K562 (cell line): ENCODE results near the gene EGR2. TPM values are rescaled to one million over a fixed set of nuclear protein-coding genes. Genes with fewer than 3 reads are reported as not detected.

Experiments
- CTCF ChIP-seq, 3 experiments: IDR thresholded peaks in 2 of 3; conservative IDR thresholded peaks in 1 of 3; 2 replicates each; pipeline ENCODE4 v1.5.1; 2011 to 2012; ENCODE audit warnings: low read length in 3 of 3, mild to moderate bottlenecking in 3 of 3, control low read depth in 2 of 3, improper control_type of control experiment in 1 of 3, inconsistent platforms in 1 of 3, low read depth in 1 of 3, mixed read lengths in 1 of 3, moderate library complexity in 1 of 3; ENCODE audit not compliant: insufficient read depth in 2 of 3
- CXXC5 ChIP-seq: fragments of 250-450 bp; sonication (Bioruptor Pico); IDR thresholded peaks from 2 replicates; pipeline ENCODE4 v1.8.0; 2022; ENCODE audit warnings: inconsistent platforms, mild to moderate bottlenecking, moderate library complexity
- DEAF1 ChIP-seq: fragments of 450-650 bp; formaldehyde crosslinking; IDR thresholded peaks from 2 replicates; pipeline ENCODE4 v1.4.0; 2020; ENCODE audit warnings: mild to moderate bottlenecking, moderate library complexity
- HDAC6 ChIP-seq: IDR thresholded peaks from 2 replicates; pipeline ENCODE4 v1.6.1; 2012; ENCODE audit warnings: low read depth, mild to moderate bottlenecking, control low read depth, inconsistent platforms, low read length, moderate library complexity
- MAZ ChIP-seq, 2 experiments: fragments of 450-650 bp in 1 of 2; sonication (generic) in 1 of 2; formaldehyde crosslinking; IDR thresholded peaks in 1 of 2; conservative IDR thresholded peaks in 1 of 2; 2 replicates each; pipeline versions ENCODE4 v1.4.0 to v1.5.0; 2020; ENCODE audit warnings: mild to moderate bottlenecking in 1 of 2, missing genetic modification reagents in 1 of 2
- NEUROD1 ChIP-seq: fragments of 150-350 bp; IDR thresholded peaks from 2 replicates; pipeline ENCODE4 v1.6.1; 2014; ENCODE audit warnings: borderline replicate concordance, low read length, low read depth; ENCODE audit not compliant: partially characterized antibody
- polyA plus RNA-seq, 8 experiments: library from polyadenylated mRNA; depleted of rRNA in 4 of 8; stranded (reverse) in 5 of 8; unstranded in 3 of 8; fragments of >200 nt; fragmentation: Nextera tagmentation in 2 of 8; fragmentation: Illumina TruSeq in 1 of 8; extraction: Ambion mirVana in 2 of 8; extraction: Trizol in 1 of 8; gene quantifications; 2 replicates each; pipeline versions ENCODE4 v1.2.1 to v1.2.3, GENCODE V29; 2011 to 2014; ENCODE audit warnings: inconsistent platforms in 1 of 8, missing spikeins in 1 of 8
- total RNA-seq, 7 experiments: library from RNA; depleted of rRNA in 6 of 7; stranded (reverse); fragments of >200 nt in 6 of 7; fragmentation: Illumina TruSeq in 2 of 7; extraction: Trizol in 2 of 7; gene quantifications; 2 replicates each; pipeline versions ENCODE4 v1.2.1 to v1.2.3, GENCODE V29; 2011 to 2021; ENCODE audit warnings: low replicate concordance in 1 of 7
- TF ChIP-seq, protein P1 (sequence below), 2 experiments: IDR thresholded peaks; 2 replicates each; pipeline ENCODE4 v1.6.1; 2012; ENCODE audit warnings: improper control_type of control experiment in 2 of 2, low read depth in 2 of 2, low read length in 2 of 2, borderline replicate concordance in 1 of 2

The EGR2 gene
- total and polyA plus RNA-seq, 9 of the 15 experiments (the other 6 are each of a cell fraction or from before 2014, with no cell fraction given): 0.08 to 0.18 (median 0.12) TPM; not detected in 4

- TF ChIP-seq NEUROD1 (no peak), MAZ (CRISPR knock-in tag; conservative IDR thresholded peaks at IDR 0.05 in 1 of 2, IDR thresholded peaks at IDR 0.05 in 1 of 2) (peak; percentile 53 to 67; a peak in 3 of 4 replicates), HDAC6 (0 out of 2 replicates have a peak, but pooled peaks have one; percentile 55), DEAF1 (CRISPR knock-in tag) (peak; percentile 58), CTCF (IDR thresholded peaks at IDR 0.05 in 2 of 3, conservative IDR thresholded peaks at IDR 0.05 in 1 of 3; ENCODE audit: insufficient read depth in 2 of 3, low read depth in 1 of 3, low read length in 3 of 3) (peak; percentile 80 to 87 (median 81)), CXXC5 (CRISPR knock-in tag) (peak; percentile 52)
- TF ChIP-seq, protein P1, sequence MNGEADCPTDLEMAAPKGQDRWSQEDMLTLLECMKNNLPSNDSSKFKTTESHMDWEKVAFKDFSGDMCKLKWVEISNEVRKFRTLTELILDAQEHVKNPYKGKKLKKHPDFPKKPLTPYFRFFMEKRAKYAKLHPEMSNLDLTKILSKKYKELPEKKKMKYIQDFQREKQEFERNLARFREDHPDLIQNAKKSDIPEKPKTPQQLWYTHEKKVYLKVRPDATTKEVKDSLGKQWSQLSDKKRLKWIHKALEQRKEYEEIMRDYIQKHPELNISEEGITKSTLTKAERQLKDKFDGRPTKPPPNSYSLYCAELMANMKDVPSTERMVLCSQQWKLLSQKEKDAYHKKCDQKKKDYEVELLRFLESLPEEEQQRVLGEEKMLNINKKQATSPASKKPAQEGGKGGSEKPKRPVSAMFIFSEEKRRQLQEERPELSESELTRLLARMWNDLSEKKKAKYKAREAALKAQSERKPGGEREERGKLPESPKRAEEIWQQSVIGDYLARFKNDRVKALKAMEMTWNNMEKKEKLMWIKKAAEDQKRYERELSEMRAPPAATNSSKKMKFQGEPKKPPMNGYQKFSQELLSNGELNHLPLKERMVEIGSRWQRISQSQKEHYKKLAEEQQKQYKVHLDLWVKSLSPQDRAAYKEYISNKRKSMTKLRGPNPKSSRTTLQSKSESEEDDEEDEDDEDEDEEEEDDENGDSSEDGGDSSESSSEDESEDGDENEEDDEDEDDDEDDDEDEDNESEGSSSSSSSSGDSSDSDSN (IDR thresholded peaks at IDR 0.05; ENCODE audit: borderline replicate concordance in 1 of 2, low read depth in 2 of 2, low read length in 2 of 2): peak; percentile 58 to 79; a peak in 2 of 4 replicates
Measured at GRCh38 chr10:62817766-62818425, 1.7 kb upstream of the EGR2 start (continued).
